ENCODE data around the gene LRIG1.

Gene LRIG1

GRCh38 chr3:66383998-66384745, 116.7 kb downstream of the LRIG1 start:
- no peak for DNase-seq (ENCODE audit: low read depth)

DNA sequence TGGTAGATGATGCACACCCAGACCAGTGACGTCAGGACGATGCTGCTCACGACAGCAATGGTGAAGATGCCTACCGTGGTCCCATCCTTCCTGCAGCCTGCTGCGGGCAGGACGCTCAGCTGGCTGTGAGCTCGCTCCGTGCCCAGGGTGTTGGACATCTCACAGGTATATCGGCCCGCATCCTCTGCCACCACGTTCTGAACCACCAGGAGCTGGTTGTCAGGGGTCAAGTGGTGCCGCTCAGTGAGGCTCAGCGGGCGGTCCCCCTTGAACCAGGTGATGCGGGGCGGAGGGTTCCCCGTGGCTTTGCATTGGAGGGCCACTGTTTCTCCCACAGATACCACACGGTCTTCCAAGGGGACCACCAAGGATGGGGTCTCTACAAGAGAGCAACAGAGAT, 117.8 kb downstream of the LRIG1 start:
- no peak for DNase-seq (ENCODE audit: low read depth)

DNA sequence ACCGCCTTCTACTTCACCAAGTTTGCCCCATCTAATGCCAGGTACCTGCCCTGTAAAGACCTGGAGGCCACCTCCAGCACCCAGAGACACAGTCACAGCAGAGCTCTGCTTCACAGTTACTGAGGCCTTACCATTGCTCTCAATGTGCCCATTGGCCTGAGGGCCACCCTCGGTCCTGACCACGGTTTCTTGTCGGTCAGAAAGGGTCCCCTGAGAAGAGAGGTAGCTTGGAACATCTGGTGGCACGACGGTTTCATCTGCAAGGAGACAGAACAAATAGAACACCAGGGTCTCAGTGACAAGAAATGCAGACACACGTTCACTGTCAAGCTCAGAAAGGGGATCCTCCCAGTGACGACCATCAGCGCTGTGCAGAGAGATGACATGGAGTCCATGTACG, 118.7 kb downstream of the LRIG1 start:
- no peak for DNase-seq (ENCODE audit: low read depth)

DNA sequence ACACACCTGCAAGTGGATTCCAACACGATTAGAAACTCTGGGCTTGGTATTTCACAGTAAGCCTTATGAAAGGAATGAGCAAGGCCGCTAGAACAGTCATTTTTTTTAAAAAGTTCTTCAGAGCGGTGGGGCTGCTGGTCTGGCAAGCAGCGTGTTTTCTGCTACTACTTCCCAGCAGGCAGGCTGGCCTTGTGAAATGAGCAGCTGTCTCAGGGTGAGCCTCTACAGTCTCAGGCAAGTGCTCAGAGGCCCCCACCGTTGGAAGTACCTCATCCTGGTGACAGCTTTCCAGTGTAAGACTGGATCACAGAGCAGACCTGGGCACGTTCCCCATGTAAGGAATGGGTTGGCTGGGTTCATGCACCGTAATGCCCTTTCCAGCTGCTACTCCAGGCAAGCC, 119.2 kb downstream of the LRIG1 start:
- DNase-seq (ENCODE audit: low read depth) = no peak

- no peak for DNase-seq (ENCODE audit: low read depth)
These were observed 120.5 kb downstream of the LRIG1 start for GRCh38 chr3:66380200-66380932.

- no peak for DNase-seq (ENCODE audit: low read depth)
These were observed 121.3 kb downstream of the LRIG1 start for GRCh38 chr3:66379565-66379964.

GRCh38 chr3:66378256-66378655, 122.6 kb downstream of the LRIG1 start:
- no peak for DNase-seq (ENCODE audit: low read depth)

GRCh38 chr3:66377800-66378199, 123.0 kb downstream of the LRIG1 start:
- no peak for DNase-seq (ENCODE audit: low read depth)

GRCh38 chr3:66376568-66376967, 124.3 kb downstream of the LRIG1 start:
- no peak for DNase-seq (ENCODE audit: low read depth)

DNA sequence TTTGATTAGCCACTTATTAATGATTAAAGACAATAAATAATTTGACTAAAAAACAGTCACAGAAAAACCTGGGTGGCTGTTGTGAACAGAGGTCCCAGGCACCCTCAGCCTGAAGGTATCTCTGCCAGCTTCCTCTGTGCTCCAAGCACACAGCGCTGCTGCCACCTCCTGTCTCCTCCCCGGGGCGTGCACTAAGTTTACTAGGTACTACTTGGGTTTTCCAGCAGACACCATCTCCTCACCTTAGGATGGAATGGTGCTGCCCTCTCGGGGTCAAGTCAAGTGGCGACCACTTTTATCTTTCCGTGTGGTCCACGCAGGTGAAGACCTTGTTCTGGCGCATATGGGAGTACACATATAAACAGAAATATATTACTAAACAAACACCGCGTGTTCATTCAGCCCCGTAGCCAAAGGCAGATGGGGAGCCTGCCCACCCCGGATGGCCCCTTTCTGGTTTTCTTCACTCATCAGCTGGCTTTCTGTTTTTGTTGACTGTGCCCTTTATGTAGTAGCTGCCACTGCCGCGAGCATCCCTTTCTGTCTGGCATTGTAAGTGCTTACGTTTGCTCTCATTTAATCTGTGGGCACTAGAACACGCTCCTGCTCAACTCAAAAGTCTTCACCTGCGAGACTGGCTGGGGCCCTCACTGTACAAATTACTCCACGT, 128.0 kb downstream of the LRIG1 start:
- DNase-seq (ENCODE audit: low read depth) = no peak

DNA sequence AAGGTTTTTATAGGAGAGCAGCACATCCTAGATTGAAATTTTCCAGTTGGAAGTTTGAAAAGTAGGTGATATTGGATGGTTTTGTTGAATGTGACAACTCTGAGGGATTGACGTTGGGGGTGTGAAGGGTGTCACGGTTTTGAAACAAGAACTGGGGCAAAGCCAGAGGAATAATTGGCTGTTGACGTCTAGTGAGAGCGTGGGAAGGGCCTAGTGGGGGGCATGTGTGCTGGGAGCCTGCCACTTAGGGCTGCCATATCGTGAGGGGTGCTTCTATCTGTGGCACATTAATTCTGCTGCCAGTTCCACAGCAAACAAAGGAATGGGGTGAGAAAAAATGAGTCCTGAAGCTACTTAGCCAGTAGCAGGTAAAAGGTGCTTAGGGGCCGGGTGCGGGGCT, 129.4 kb downstream of the LRIG1 start:
- no peak for DNase-seq (ENCODE audit: low read depth)

DNA sequence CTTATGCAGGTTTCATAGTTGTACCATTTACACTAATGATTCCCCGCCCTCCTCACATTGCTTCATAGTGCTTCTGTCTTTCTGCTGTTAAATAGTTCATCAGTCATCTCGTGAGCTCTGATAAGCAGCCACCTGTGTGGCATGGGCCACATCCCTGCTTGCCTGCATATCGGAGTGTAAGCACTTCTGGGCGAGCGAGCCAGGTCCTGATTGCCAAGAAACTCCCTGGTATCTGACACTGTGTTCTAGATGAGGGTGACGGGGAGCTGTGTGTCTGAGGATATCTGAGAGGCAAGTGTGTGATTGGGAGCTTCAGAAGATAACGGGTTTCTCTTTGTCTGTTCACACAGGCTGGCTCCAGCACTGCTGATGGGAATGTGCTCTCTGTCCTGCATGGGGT, 130.6 kb downstream of the LRIG1 start:
- DNase-seq (ENCODE audit: low read depth) = no peak

DNA sequence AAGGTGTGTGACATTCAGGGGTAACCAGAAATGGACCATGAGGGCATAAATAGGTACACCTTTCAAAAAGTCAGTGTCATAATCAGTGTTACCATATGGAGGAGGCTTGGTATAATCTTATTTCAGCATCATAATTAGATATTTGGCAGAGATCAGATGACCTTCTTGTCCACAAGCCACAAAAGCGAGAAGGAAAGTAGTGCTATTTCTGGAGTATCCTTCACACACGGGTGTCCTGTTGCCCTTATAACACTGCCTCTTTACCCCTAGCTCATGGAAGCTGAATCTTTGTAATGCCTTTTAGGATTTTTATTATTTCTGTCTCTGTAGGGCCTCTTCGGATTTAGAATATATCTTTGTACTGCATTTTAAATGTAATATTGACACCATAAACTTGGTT, 132.8 kb downstream of the LRIG1 start:
- no peak for DNase-seq (ENCODE audit: low read depth)

DNA sequence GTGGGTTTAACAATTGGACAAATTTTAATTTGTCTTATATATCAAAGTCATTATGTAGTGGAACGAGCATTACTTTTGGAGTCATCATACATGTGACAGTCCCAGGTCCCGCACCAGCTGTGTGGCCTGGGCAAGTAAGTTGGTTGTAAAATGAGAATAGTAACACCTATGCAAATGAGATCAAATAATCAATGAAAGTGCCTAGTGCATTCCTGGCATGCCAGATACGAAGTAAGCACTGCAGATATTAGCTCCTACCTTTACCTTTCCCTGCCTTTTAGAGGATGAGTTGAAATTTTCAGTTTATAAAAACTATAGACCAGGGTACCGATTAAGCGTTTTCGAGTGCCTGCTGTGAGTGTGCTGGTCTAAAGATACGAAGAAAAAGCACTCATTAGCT, 134.1 kb downstream of the LRIG1 start:
- DNase-seq (ENCODE audit: low read depth) = no peak

DNA sequence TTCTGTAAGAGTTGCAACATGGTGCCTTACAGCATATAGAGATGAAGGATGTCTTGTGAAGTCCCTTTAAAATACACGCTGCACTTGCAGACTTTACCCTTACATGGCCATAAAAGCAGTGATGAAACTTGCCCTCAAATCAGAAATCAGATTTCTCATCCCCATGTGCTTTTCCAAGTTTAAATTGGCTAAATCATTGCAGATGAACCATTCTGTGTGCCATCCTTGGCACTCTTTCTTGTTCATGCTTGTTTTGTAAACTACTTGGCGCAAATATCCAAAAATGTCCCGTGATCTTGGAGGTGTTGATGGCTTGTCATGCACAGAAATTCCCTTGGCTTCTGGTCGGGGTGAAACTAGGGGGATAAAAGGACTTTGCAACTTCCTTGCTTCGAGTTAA, 135.7 kb downstream of the LRIG1 start:
- DNase-seq (ENCODE audit: low read depth) = no peak

DNA sequence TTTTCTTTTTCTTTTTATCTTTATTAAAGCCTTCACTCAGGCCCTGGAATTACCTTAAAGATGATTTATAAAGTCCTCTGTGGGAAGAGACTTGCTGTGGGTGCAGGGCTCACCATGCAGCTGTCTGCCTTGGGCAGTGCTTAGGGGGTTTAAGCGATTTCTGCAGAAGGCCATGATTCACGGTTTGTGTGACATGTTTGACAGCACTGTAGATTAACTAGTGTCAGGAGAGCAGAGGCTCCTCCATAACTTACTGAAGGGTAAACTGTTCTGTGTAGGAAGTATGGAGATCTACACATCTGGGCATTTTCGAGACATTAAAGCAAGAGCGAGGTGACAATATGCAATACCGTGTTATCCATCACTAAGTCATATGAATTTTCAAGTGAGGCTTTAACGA, 137.7 kb downstream of the LRIG1 start:
- DNase-seq (ENCODE audit: low read depth) = no peak

- DNase-seq (ENCODE audit: low read depth) = no peak
These were observed 138.3 kb downstream of the LRIG1 start for GRCh38 chr3:66362541-66362941.

DNA sequence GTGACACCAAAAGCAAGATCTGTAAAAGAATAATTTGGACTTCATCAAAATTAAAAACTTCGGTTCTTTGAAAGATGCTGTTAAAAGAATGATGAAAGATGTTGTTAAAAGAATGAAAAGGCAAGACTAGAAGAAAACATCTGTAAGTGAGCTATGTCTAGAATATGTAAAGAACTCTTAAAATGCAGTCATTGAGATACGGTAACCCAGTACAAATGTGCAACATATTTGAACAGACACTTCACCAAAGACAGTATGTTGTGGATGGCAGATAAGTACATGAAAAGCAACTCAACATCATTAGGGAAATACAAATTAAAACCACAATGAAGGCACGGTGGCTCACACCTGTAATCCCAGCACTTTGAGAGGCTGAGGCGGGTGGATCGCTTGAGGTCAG, 139.5 kb downstream of the LRIG1 start:
- DNase-seq (ENCODE audit: low read depth) = no peak

GRCh38 chr3:66355997-66356396, 144.8 kb downstream of the LRIG1 start:
- DNase-seq (ENCODE audit: low read depth) = no peak

DNA sequence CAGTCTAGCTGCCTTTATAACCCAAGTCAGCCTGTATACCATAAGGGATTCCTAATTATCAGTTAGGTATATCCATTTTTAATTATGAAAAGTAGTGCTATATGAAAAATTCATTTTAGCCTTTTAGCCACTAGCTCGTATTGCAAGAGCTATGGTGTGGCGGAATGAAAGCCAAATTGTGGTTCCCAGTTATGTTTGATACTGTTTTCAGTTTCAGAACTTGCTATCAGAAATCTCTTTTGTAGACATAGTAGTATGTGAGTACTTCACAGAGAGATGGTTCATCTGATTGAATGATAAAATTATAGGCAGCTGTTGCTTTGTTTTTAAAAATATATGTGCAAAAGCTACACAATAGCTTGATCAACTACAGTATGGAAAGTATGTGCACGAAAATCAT, 145.4 kb downstream of the LRIG1 start:
- no peak for DNase-seq (ENCODE audit: low read depth)

DNA sequence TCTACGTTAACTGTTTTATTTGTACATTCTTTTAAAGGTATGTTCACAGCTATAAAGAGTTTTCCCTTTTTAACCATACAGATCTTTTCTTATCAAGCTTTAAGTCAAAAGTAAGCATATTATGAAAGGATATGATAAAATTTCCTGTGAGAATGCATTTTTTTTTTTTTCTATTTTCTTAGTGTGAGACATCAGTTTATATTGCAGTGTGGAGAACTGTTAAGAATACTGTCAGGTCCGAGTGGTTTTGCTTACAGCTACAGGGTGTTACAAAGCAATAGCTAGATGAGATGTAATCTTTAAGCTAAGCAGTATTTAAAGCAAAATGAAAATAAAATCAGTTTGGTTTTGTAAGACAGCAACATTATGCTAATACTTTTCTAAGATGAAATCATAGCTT, 146.8 kb downstream of the LRIG1 start:
- no peak for DNase-seq (ENCODE audit: low read depth)

DNA sequence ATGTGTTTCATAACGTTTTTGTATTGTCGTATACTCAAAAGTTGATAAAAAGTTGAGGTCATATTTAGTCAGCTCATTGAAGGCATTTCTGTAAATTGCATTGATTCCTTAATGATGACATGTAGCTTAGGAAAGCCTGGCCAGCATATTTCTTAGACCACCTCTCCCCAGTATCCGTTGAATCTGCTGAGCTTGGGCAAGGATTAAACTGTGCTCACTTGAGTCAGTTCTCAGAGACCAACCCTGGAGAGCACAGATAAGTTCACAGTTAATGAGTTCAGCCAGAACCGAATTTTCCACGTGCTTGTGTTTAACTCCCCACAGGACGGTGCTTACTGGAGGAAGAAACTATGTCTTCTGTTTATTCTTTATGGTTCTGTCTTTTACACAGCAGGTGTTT, 147.3 kb downstream of the LRIG1 start:
- DNase-seq (ENCODE audit: low read depth) = no peak

- DNase-seq (ENCODE audit: low read depth) = no peak
These were observed 147.8 kb downstream of the LRIG1 start for GRCh38 chr3:66353039-66353438.
